Hepatocyte (in vitro differentiated cells): Measurements from ENCODE around the gene WNK2. TPM values are rescaled to one million over a fixed set of nuclear protein-coding genes. Genes with fewer than 3 reads are reported as not detected.
A peak's percentile ranks its signal among the peaks of the same experiment; 100 is the strongest.

Experiments used
- DNase-seq: peaks from one replicate; pipeline ENCODE4 v3.0.0-alpha.2; 2016; ENCODE audit warnings: low spot score
- H2AFZ ChIP-seq: fragments of 200-600 bp; sonication (generic); 2 replicates; pipeline ENCODE4 v1.6.0; 2016; ENCODE audit warnings: antibody characterized with exemption, mild to moderate bottlenecking
- H3K27ac ChIP-seq: fragments of 200-600 bp; sonication (generic); 2 replicates; pipeline ENCODE4 v1.5.1; 2016; ENCODE audit warnings: mild to moderate bottlenecking
- H3K27me3 ChIP-seq: fragments of 200-600 bp; sonication (generic); 2 replicates; pipeline ENCODE4 v1.6.1; 2016
- H3K36me3 ChIP-seq: fragments of 200-600 bp; sonication (generic); replicated peaks from 2 replicates; pipeline ENCODE4 v1.5.1; 2016; ENCODE audit warnings: low read depth; ENCODE audit not compliant: insufficient read depth
- H3K4me1 ChIP-seq: fragments of 200-600 bp; sonication (generic); 2 replicates; pipeline ENCODE4 v1.5.1; 2016; ENCODE audit warnings: mild to moderate bottlenecking, moderate library complexity; ENCODE audit not compliant: insufficient read depth
- H3K4me2 ChIP-seq: fragments of 200-600 bp; sonication (generic); 2 replicates; pipeline ENCODE4 v1.6.0; 2016
- H3K4me3 ChIP-seq: fragments of 200-600 bp; sonication (generic); 2 replicates; pipeline ENCODE4 v1.5.1; 2016; ENCODE audit warnings: mild to moderate bottlenecking
- H3K79me2 ChIP-seq: fragments of 200-600 bp; sonication (generic); 2 replicates; pipeline ENCODE4 v1.6.0; 2017; ENCODE audit warnings: mild to moderate bottlenecking
- H3K9me2 ChIP-seq: fragments of 200-600 bp; sonication (generic); replicated peaks from 2 replicates; pipeline ENCODE4 v1.6.0; 2017; ENCODE audit warnings: mild to moderate bottlenecking; ENCODE audit not compliant: insufficient read depth
- H3K9me3 ChIP-seq: fragments of 200-600 bp; sonication (generic); 2 replicates; pipeline ENCODE4 v1.5.1; 2016; ENCODE audit warnings: low read depth, mild to moderate bottlenecking
- H4K20me1 ChIP-seq: fragments of 200-600 bp; sonication (generic); 2 replicates; pipeline ENCODE4 v1.6.0; 2016; ENCODE audit warnings: mild to moderate bottlenecking; ENCODE audit not compliant: insufficient read depth, poor library complexity, severe bottlenecking
- CTCF ChIP-seq: fragments of 200-600 bp; sonication (generic); IDR thresholded peaks from 2 replicates; pipeline ENCODE4 v1.5.1; 2016; ENCODE audit warnings: antibody characterized with exemption, mild to moderate bottlenecking; ENCODE audit not compliant: poor library complexity
- EZH2 ChIP-seq: fragments of 200-600 bp; sonication (generic); IDR thresholded peaks from 2 replicates; pipeline ENCODE4 v1.6.1; 2016; ENCODE audit warnings: antibody characterized with exemption, mild to moderate bottlenecking, borderline replicate concordance
- EZH2phosphoT487 ChIP-seq: fragments of 200-600 bp; sonication (generic); IDR thresholded peaks from one replicate; pipeline ENCODE4 v1.6.1; 2018; ENCODE audit warnings: antibody characterized with exemption, mild to moderate bottlenecking, low read depth, moderate library complexity; ENCODE audit not compliant: unreplicated experiment, severe bottlenecking
- WGBS: methylation state at CpG from one replicate; pipeline ENCODE4 v1.1.6; 2016; ENCODE audit warnings: low lambda C conversion rate; ENCODE audit errors: missing lambda C conversion rate; 5-methylcytosine and 5-hydroxymethylcytosine counted together
- polyA plus RNA-seq: library from polyadenylated mRNA; unstranded; fragments of >200 nt; fragmentation: Nextera tagmentation; extraction: Ambion mirVana; gene quantifications from 2 replicates; pipeline ENCODE4 v1.2.1, GENCODE V29; 2016
- total RNA-seq: library from RNA; depleted of rRNA; stranded (reverse); fragments of >200 nt; gene quantifications from 2 replicates; pipeline ENCODE4 v1.2.3, GENCODE V29; 2014

WNK2 gene
- total and polyA plus RNA-seq, 2 experiments from 2014 or later, result 8.9 to 13.5 TPM

- Histone ChIP-seq H3K4me2 (no peak overlapping the region), H3K27ac (no peak overlapping the region), H3K4me3 (no peak overlapping the region), H3K9me2 (no peaks in the 10 kb centered on the region), H3K27me3 (no peaks in the 10 kb centered on the region), H3K4me1 (no peaks in the 10 kb centered on the region), H3K36me3 (no peaks in the 10 kb centered on the region), H4K20me1 (no peaks in the 10 kb centered on the region), H3K9me3 (no peaks in the 10 kb centered on the region), H2AFZ (no peak overlapping the region), H3K79me2 (no peaks in the 10 kb centered on the region)
- DNase-seq, result peak; percentile 3
- no peak for TF ChIP-seq EZH2
- TF ChIP-seq CTCF, result no peak
- TF ChIP-seq EZH2phosphoT487, result no peak
- WGBS, result 88% methylated on average over 10 of the region's 10 CpGs
Measured at GRCh38 chr9:93261281-93261680, 77.3 kb downstream of the WNK2 start.

- Histone ChIP-seq H3K9me3 (no peaks in the 10 kb centered on the region), H4K20me1 (no peaks in the 10 kb centered on the region), H3K27ac (no peak overlapping the region), H3K9me2 (no peaks in the 10 kb centered on the region), H3K4me1 (no peaks in the 10 kb centered on the region), H3K36me3 (no peaks in the 10 kb centered on the region), H3K4me2 (no peak overlapping the region), H3K4me3 (no peak overlapping the region), H3K79me2 (no peaks in the 10 kb centered on the region), H2AFZ (no peak overlapping the region), H3K27me3 (no peaks in the 10 kb centered on the region)
- TF ChIP-seq EZH2phosphoT487, result no peak
- TF ChIP-seq CTCF, result no peak
- TF ChIP-seq EZH2, result no peak
- 91% methylated on average over 18 of the region's 26 CpGs for WGBS
- DNase-seq, result peak; percentile 5
Measured at GRCh38 chr9:93261735-93262523, 78.0 kb downstream of the WNK2 start.

- no peaks in the 10 kb centered on the region for H3K4me1 ChIP-seq
- TF ChIP-seq EZH2, result no peak
- no peak for TF ChIP-seq CTCF
- no peak for TF ChIP-seq EZH2phosphoT487
- H3K4me2 ChIP-seq, result no peak overlapping the region
- no peaks in the 10 kb centered on the region for H4K20me1 ChIP-seq
- H2AFZ ChIP-seq, result no peak overlapping the region
- no peaks in the 10 kb centered on the region for H3K9me3 ChIP-seq
- DNase-seq, result peak; percentile 3
- 89% methylated on average over 19 of the region's 19 CpGs for WGBS
- H3K27me3 ChIP-seq, result no peaks in the 10 kb centered on the region
- no peak overlapping the region for H3K4me3 ChIP-seq
- no peaks in the 10 kb centered on the region for H3K9me2 ChIP-seq
- H3K36me3 ChIP-seq, result no peaks in the 10 kb centered on the region
- no peak overlapping the region for H3K27ac ChIP-seq
- H3K79me2 ChIP-seq, result no peaks in the 10 kb centered on the region
Measured at GRCh38 chr9:93262537-93263310, 78.8 kb downstream of the WNK2 start.
